ENCODE data around the gene TMEM191C.
"Not testable (repeated sequence)": the region's sequence is repeated elsewhere in the genome, so short reads cannot be mapped to it uniquely, and the experiment has no call there.

The TMEM191C gene

GRCh38 chr22:21446128-21446826, 20.9 kb upstream of the TMEM191C start:
- no peak for DNase-seq

GRCh38 chr22:21446827-21447690, 20.1 kb upstream of the TMEM191C start:
- no peak for DNase-seq

GRCh38 chr22:21447694-21448402, 19.3 kb upstream of the TMEM191C start:
- DNase-seq: no peak

GRCh38 chr22:21448627-21449416, 18.4 kb upstream of the TMEM191C start:
- DNase-seq: no peak

DNA sequence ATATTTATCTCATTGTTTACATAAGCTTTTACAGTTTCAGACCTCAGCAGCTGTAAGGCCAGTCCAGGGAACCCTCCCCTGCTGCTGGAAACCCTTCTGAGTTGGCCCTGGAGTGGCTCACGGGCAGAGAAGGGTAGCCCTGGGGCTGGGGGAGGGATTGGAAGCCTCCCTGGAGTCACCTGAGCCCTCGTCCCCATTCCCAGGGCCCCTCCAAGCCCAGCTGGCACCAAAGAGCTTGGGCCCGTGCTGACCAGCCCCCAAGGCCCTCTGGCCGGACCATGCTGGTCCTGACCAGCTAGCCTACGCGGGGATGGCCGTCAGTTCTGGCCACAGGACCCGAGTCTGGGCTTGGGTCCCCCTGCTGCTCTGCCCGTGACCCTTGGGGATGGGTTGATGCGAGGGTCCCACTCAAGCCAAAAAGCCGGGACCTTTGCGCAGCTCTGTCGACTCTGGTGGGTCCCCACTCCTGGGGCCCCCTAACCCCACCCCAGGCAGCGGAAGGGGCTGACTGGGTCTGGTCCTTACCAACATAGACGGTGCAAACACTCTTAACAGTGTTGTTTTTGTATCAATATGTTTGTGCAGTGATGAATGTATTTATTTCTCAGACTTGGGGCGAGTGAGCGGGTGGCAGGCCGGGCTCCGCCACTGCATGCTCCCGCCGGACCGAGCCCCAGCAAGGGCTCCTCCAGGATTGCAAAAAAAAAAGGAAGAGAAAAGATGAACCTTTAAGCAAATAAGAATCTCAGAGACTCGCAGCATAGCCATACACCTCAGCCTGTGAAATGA, 17.5 kb upstream of the TMEM191C start:
- no peak for DNase-seq

GRCh38 chr22:21450320-21450831, 16.8 kb upstream of the TMEM191C start:
- no peak for DNase-seq

DNA sequence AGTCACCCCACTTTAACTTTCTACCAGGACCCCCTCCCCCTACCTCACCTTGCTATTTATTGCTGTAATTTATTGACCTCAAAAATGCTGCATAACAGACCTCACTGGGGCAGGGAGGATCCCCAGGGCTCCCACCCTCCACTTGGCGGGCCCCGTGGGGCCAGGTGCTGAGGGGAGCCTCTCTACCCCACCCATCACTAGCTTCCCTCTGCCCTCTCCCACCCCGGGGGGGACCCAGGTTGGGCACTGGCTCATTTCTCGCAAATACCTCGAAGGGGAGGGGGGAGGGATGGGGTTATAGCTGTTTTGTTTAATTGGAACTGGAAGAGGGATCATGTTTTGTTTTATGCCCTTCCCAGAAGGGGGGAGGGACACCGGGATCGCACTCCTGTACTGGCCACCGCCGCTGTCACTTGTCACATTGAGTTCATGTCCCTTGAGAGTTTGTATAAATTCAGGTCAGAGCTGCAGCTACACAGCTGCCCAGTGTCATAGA, 16.3 kb upstream of the TMEM191C start:
- no peak for DNase-seq

GRCh38 chr22:21451545-21452520, 15.4 kb upstream of the TMEM191C start:
- no peak for DNase-seq

DNA sequence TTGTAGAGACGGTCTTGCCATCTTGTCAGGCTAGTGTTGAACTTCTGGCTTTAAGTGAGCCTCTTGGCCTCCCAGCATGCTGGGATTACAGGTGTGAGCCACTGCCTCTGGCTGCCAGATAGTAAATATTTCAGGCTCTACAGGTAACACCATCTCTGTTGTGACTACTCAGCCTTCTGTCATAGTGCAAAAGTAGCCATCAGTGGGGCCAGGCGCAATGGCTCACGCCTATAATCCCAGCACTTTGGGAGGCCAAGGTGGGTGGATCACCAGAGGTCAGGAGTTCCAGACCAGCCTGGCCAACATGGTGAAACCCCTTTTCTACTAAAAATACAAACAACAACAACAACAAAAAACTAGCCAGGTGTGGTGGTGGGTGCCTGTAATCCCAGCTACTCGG, 14.5 kb upstream of the TMEM191C start:
- DNase-seq: not testable (repeated sequence)

DNA sequence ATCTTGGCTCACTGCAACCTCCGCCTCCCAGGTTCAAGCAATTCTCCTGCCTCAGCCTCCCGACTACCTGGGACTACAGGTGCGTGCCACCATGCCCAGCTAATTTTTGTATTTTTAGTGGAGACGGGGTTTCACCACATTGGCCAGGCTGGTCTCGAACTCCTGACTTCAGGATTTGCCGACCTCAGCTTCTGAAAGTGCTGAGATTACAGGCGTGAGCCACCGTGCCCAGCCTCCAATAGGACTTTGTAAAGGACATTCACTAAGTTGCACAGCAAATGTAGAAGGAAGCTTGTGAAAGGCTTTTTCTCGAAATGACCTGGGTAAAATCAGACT, 12.2 kb upstream of the TMEM191C start:
- DNase-seq: not testable (repeated sequence)

DNA sequence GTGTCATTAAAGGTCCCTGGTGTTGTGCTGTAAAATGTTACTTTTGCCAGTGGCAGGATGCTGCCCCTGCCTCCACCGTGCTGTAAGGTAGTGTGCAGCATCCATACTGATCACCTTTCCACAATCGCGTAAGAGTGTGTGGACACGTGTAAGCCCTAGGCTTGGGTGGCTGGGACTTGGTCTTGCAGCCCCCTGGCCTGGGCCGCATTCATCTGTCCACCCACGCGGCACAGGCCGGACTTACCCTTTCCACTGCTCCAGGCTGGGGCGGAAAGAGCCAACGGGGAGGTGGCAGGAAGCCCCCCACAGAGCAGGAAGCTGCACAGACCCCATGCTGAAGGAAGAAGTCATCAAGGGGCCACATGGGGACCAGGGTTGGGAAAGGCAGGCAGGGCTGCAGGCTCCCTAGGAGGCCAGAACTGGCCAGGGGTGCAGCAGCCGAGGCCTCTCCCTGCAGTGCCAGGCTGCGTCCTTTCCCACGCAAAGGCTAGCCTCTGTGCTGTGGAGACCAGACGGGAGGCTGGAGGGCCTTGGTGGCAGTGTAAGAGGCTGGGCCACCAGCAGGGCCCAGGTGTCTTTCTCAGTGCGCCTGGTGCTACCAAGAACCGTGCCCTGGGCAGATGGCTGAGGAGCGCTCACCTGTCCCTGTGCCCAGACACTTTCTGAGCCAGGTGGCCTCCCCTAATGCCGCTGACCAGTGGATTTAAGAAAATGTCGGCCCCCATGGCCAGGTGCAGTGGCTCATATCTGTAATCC, 11.7 kb upstream of the TMEM191C start:
- DNase-seq: no peak

DNA sequence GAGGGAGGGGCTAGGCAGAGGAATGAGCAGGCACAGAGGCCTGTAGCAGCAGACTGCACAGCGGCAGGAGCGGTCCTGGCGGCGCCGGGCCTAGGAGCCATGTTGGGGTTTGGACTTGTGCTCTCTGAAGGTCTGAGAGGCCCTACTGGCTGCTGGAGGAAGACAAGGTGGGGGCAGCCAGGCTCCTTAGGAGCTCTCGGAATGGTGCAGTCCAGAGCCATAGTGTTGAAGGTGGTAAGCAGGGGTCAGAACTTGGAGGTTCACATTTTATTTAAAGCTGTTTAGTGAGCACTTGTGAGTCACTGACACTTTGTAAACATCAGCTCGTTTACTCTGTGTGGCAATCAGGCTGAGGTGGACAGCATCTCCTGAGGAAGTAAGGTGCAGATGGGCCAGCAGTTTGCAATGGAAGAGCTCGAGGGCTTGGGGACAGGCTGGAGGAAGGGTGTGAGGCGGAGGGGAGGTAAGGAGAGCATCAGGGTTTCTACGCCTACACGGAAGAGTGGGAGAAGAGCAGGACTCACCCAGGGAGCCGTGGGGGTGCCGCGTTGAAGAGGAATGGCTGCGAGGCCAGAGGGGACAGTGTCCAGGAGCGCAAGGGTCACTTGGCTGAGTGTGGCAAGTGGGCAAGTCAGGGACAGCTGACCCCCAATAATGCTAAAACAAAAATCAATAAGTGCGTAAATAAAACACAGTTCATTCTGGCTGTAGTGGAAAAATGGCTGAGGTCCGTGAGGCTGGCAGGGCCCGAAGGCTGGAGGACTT, 10.0 kb upstream of the TMEM191C start:
- no peak for DNase-seq

DNA sequence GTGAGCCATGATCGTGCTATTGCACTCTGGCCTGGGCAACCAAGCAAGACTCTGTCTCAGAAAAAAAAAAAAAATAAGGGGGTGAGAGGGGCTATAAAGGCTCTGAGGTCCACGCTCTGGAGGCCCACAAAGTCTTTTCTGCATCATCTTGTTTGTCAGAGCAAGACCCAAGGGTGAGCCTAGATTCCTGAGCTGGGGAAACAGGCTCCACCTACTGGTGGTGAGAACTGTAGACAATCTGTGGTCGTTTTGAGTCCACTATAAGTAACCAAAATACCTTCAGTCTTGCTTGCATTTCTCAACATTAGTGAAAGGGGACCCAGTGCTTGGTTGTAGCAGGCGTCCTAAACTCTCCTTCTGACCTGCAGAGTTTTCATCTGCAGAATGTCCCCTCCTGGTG, 4.5 kb upstream of the TMEM191C start:
- DNase-seq: not testable (repeated sequence)

DNA sequence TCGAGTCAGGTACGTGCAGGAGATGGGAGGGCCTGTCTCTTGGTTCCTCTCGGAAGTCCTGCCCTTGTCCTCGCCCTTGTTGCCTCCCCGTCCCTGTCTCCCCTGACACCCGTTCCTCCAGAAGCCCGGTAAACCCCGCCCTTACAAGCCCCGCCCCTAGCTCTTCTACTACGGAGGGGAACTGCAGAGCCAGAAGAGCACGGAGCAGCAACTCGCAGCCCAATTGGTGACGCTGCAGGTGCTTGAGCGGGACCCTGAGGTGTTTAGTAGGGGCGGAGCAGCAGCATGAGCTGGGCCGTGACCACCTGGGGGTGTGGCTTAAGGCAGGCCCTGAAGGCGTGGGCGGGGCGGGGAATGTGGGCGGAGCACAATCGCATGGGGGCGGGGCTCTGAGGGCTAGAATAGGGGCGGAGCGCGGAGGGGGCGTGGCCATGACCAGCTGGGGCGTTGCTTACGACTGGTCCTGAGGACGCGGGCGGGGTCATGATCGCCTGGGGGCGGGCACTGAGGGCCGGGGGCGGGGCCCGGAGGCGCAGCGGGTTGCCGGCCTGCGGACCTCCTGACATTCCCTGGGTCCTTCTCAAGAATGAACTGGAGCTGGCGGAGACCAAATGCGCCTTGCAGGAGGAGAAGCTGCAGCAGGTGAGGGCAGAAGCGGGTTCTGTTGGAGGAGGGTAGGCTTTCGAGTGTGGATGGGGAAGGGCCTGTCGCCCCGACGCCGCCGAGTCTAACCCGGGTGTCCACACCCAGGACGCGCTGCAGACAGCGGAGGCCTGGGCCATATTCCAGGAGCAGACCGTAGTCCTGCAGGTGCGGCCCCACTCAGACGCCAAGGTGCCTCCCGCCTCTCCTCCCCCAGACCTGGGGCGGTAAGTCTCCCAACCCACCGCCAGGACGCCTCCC, 1.3 kb downstream of the TMEM191C start:
- peak; percentile 87 for DNase-seq

DNA sequence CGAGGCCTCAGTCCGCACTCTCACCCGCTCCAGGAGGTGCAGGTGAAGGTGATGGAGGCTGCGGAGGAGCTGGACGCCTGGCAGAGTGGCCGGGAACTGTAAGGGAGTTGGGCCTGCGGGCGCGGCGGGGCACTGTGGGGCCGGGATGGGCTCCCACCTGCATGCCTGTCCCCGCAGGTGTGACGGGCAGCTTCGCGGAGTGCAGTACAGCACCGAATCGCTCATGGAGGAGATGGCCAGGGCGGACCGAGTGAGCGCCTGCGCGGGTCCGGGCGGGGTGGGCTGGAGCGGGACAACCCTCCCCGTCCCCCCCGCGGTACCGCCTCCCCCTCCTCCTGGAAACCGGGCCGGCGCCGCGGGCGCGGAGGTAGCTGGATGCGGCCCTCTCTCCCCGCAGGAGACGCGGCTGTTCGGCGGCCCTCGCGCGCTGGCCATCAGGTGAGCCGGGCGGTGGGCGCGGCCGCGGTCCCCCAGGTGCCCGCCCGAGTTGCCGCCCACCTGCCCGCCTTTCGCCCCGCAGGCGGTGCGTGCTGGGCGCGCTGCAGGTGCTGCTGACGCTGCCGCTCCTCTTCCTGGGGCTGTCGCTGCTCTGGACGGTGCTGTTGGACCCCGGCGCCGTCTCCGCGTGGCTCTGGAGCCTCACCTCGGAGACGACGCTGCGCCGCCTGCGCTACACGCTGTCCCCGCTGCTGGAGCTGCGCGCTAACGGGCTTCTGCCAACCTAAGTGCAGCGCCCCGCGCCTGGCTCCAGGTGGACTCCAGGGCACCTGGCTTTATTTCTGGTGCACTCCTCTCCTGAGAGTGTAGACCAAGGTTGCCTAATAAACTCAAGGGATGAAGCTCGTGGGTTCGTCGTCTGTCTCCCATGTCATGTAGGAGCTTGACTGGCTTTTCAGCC, 2.2 kb downstream of the TMEM191C start:
- DNase-seq: not testable (repeated sequence)

GRCh38 chr22:21472984-21473383, 5.8 kb downstream of the TMEM191C start:
- not testable (repeated sequence) for DNase-seq
